Activated gamma-delta T cell (primary cell): Measurements from ENCODE around the gene SDC1.
"Not testable (repeated sequence)": the region's sequence is repeated elsewhere in the genome, so short reads cannot be mapped to it uniquely, and the experiment has no call there.

Source experiments
- DNase-seq: peaks from one replicate; lab custom pipeline; 2025; lab: John Stamatoyannopoulos, UW
- total RNA-seq, 2 donors: gene quantifications; one replicate each; lab custom pipeline; 2026; lab: John Stamatoyannopoulos, UW

SDC1 gene, protein sequence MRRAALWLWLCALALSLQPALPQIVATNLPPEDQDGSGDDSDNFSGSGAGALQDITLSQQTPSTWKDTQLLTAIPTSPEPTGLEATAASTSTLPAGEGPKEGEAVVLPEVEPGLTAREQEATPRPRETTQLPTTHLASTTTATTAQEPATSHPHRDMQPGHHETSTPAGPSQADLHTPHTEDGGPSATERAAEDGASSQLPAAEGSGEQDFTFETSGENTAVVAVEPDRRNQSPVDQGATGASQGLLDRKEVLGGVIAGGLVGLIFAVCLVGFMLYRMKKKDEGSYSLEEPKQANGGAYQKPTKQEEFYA
- total RNA-seq, result 0 to 0.04 reads per million in 2 donors

GRCh38 chr2:20224716-20225293 is at the start of gene SDC1:
TSS of gene SDC1 (minus strand) at chr2:20225130. CDS start at chr2:20224867, 263 bp downstream.
- no peak for DNase-seq

GRCh38 chr2:20273042-20273441 is 48.1 kb upstream of the SDC1 start:
- no peak for DNase-seq

GRCh38 chr2:20268317-20268716 is 43.4 kb upstream of the SDC1 start:
- not testable (repeated sequence) for DNase-seq

DNA sequence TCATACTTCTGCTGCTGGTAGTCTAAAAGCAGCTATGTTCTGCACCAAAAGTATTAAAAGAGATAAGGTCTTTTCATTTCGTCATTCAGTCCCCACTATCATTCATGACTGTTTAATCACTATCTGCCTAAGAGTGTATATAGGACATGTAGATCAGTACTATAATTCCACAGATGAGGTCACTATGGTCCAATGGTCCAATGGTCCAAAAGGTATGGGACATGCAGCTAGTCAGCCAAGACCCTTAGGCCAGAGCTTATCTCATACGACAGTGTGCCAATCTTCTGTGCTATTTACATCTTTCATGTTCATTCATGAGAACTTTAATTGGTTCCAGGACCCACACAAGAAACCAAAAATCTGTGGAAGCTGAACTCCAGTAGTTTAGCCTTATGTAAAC is 42.6 kb upstream of the SDC1 start:
- DNase-seq, result no peak

DNA sequence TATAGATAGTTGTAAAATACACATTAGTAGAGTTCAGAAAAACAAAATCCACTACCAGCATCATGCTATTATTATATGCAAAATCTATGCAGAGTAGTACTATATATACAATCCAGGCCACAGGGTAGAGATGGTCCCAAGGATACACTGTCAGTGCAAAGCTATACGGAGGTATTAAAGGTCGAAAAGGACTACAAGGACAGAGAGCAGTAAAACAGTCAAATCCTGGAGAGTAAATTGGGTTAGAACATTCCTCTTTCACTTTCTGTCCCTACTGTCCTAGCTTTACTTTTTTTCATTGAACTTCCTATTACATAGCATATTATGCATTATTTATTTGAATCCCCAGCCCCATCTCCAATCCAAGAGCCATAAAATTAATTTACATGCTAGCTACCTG is 39.7 kb upstream of the SDC1 start:
- DNase-seq, result no peak

DNA sequence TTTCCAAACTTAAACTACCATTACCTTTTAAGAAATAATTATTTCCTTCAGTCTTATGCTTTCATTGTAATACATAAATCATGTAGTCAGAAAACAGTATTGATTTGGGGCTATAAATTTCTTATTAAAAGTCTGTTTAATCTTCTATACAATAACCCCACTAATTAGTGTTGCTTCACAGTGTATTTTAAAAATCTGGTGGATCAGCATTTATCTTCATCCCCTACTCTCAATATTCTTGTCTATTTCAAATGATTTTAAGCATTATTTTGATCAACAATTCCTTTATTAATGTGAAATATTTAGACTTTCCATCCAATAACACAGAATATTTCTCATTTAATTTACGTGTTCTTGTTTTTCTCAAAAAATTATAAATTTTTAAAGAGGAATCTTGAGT is 32.5 kb upstream of the SDC1 start:
- no peak for DNase-seq

DNA sequence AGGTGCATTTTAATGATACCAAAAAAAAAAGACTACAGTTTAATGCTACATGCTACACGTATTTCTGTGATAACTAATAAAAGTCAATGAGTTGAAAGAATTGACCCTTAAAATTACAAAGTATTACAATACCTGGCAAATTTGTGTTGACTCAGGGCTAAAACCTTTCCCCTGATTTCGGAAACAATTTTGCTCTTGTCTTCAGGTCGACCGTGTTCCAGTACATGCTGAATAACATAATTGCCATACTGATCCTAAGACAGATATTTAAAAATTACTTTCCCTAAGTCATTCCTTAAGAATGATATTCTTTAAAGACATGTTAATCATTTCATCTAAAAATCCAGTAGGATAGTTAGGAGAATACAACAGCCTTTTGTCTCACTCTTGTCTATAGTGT is 29.8 kb upstream of the SDC1 start:
- DNase-seq, result no peak

DNA sequence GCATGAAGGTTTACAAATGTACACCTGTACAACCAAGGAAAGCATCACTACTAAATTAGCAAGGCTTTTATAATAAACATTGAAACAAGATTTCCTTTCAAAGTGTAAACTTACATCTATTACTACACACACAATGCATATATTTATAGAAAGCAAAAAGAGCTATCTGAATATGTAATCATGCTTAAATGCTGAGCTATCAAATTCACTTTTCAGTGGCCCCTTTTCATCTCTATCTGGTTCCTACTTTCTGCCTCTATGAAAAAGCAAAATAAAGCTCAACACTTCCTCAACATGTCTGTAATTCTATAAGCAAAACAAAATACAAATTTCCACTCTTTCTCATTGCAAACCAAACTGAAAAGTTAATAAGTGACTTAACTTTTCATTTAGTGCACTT is 25.5 kb upstream of the SDC1 start:
- no peak for DNase-seq

DNA sequence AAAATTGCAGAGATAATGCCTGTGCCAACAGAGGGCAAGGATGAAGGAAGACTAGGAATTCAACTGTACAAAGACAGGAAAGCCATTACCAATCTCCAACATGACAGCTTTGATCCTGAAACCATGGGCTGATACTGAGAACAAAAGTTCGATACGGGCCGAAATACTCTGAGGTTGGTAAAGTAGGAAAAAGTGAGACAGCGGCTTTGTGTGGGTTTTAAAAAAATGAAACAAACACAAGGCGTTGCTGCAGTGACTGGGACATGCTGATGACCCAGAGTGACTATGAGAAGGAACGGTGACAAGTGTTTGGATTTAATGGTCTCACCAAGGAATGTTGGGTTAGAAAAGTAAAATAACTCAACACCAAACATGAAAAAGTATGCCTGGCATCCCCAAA is 24.2 kb upstream of the SDC1 start:
- DNase-seq, result no peak

- DNase-seq, result no peak
Observed at GRCh38 chr2:20247084-20247483, 22.2 kb upstream of the SDC1 start.

- DNase-seq, result not testable (repeated sequence)
Observed at GRCh38 chr2:20243637-20244036, 18.7 kb upstream of the SDC1 start.

- no peak for DNase-seq
Observed at GRCh38 chr2:20242727-20243377, 17.9 kb upstream of the SDC1 start.

- no peak for DNase-seq
Observed at GRCh38 chr2:20241973-20242726, 17.2 kb upstream of the SDC1 start.

- not testable (repeated sequence) for DNase-seq
Observed at GRCh38 chr2:20240291-20240690, 15.4 kb upstream of the SDC1 start.

- DNase-seq, result no peak
Observed at GRCh38 chr2:20236496-20236895, 11.6 kb upstream of the SDC1 start.

DNA sequence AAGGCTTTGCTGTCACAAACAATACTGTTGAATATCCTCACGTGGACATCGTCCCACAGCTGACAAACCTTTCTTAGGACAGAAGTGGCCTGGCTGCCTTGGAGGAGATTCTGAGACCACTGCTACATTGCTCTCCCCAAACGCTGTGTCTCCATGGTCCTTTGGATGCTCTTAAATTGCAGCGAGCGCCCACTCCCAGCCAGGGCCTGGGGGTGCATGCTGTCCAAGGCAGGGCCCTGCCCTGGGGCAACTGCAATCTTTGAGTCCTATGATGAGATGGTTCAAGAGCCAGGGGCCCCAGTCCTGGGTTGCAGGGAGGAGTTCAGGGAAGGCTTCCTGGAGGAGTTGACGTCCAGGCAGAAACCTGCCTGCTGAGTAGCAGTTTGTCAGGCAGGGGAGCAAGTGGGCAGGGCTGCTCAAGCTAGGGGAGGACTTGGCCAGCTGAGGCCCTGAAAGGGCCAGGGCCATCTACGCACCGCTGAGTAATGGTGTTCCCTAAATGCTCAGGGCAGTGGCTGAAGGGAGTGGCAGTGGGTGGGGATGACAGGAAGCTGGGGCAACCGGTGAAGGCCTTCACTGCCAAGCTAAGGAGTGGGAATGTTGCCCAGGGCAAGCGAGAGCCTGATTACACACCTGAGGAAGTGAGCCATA is 10.8 kb upstream of the SDC1 start:
- DNase-seq, result no peak

DNA sequence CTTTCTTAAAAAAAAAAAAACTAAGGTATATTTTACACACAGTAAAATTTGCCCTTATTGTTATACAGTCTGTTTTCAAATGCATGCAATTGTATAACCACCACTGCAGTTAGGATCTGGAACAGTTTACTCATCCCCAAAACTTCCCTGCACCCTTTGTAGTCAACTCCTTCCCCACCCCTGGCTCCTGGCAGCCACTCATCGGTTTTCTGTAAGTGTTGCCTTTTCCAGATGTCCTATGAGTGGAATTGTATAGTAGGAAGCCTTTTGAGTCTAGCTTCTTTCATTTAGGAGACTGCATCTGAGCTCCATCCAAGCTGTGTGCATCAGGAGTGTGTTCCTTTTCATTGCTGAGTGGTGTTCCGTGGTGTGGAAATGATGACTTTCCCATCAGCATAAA is 9.7 kb upstream of the SDC1 start:
- DNase-seq, result not testable (repeated sequence)

DNA sequence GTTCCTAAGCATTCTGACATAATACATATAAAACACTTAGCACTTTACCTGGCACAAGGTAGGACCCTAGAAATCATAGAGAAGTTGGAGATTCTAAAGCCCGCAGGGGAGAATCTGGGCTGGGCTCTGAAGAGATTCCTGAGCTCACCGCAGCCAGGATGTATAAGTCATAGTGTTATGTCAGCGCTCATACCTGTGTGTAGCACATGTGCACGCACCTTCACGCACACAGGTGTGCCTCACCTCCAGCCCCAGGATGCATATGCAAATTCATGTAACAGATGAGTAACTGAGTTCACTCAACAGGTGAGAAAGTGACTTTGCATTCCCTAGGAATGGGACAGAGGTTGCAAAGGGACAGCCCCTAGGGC is 7.9 kb upstream of the SDC1 start:
- DNase-seq, result no peak

DNA sequence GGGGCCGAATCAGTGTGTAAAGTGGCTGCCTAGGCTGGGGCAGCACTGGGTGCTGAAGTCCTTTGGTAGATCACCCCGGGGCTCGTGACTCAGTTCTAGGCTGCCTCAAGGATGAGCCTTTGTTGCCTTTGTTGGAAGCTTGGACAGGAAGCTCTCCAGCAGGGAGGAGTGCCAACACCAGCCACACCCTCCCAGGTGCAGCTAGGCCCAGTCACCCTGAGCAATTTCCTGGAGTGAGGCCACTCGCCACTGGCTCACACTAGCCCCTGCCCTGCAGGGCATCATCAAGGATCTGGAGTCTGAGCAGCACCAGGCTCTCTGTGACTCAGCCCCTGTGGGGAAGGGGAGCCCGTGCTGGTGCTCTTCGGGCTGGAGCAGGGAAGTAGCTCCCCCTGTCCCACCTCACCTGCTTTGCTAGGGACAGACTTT is 6.7 kb upstream of the SDC1 start:
- no peak for DNase-seq

DNA sequence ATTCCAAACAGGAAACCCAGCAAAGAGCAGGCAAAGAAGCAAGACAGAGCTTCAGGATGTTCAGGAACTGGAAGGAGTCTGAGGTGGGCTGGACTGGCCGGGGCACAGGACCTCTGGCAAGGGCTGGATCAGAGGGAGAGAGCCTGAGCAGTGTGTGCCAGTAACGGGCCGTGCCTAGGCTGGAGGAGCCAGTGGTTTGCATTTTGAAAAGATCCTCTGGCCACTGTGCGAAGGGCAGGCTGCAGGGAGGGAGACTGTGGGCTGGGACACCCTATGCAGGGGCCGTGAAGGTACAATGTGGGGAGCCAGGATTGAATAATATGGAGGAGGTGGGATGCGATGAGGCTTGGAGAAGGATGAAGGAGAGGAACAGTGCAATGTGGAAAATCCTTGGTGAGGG is 6.2 kb upstream of the SDC1 start:
- no peak for DNase-seq

DNA sequence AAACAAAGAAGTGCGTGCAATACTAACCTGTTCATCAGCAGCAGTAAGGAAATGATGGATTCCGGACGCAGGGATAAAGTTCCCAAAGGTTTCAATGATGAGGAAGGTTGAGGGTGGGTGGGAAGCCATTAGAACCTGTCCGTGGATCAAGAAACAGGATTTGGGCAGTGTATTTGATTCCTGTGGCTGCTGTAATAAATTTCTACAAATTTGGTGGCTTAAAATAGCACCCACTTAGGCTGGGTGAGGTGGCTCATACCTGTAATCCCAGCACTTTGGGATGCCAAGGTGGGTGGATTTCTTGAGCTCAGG is 5.1 kb upstream of the SDC1 start:
- no peak for DNase-seq
